HUES48 (cell line): Measurements from ENCODE around the gene TP73.

Source experiments
- H3K27ac ChIP-seq: one replicate; pipeline ENCODE4 v1.7.0; 2013; ENCODE audit warnings: low read depth, low read length, inconsistent platforms
- H3K27me3 ChIP-seq: 2 replicates; pipeline ENCODE4 v1.6.1; 2013; ENCODE audit warnings: mild to moderate bottlenecking, low read length; ENCODE audit not compliant: control insufficient read depth, insufficient read depth
- H3K36me3 ChIP-seq: 2 replicates; pipeline ENCODE4 v1.6.1; 2013; ENCODE audit warnings: low read length; ENCODE audit not compliant: control insufficient read depth, insufficient read depth
- H3K4me1 ChIP-seq: 2 replicates; pipeline ENCODE4 v1.6.1; 2013; ENCODE audit warnings: mild to moderate bottlenecking, low read length; ENCODE audit not compliant: control insufficient read depth, insufficient read depth
- H3K4me3 ChIP-seq: 2 replicates; pipeline ENCODE4 v1.5.1; 2013; ENCODE audit warnings: mild to moderate bottlenecking, low read depth, low read length
- H3K9ac ChIP-seq: 2 replicates; pipeline ENCODE4 v1.6.1; 2013; ENCODE audit warnings: mild to moderate bottlenecking, low read depth, low read length, moderate library complexity
- H3K9me3 ChIP-seq: 2 replicates; pipeline ENCODE4 v1.6.1; 2013; ENCODE audit warnings: low read length; ENCODE audit not compliant: control insufficient read depth, insufficient read depth

TP73 gene

DNA sequence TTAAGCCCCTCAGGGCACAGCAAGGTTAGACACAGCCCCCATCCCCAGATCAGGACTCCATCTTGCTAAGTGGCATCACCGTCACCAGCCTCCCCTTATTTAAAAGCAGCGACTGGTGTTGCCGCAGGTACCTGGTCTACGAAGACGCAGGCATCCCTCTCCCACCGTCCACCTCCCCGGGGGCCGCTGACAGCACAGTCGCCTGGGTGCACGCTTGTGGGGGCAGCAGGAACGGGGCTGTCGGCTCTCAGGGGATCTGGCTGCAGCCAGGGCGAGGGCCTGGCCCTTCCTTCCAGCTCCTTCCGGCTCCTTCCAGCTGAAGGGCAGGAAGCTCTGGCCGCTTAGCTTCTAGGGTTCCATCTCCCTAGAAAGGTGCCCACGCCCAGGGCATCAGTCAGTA, 82.3 kb downstream of the TP73 start:
- Histone ChIP-seq H3K9ac (no peak overlapping the region), H3K9me3 (no peaks in the 10 kb centered on the region), H3K36me3 (peaks cover 40% of the 10 kb centered on the region), H3K4me1 (no peaks in the 10 kb centered on the region; the same call in 1 of the 2 replicates), H3K27ac (no peak overlapping the region), H3K4me3 (no peak overlapping the region), H3K27me3 (no peaks in the 10 kb centered on the region)

DNA sequence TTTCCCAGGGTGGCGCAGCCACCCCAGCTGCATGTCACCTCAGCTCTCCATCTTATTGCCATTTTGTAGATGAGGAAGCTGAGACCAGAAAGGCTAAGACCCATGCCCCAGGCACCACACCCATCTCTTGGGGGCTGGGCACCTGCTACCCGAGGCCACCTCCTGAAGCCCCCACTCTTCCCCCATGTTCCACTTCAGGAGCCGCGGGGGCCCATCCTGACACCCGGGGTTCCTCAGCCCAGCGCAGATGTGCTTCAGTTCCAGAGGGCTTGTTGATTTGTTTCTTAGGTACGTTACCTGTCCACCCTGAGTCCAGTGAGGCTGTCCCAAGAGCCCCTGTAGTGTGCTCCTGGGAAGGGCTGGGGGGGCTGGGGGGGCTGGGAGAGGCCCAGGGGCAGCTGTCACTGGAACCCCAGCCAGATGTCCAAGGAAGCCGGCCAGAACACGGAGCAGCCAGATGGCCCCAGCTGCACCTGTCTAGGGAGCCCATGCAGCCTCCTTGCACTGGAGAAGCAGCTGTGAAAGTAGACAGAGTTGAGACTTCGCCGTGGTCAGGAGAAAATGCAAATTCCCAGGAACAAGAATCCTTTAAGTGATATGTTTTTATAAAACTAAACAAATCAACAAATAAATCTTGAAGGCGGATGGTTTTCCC, 82.8 kb downstream of the TP73 start:
- no peaks in the 10 kb centered on the region for H3K27me3 ChIP-seq
- H3K4me3 ChIP-seq: no peak overlapping the region
- H3K9me3 ChIP-seq: no peaks in the 10 kb centered on the region
- H3K36me3 ChIP-seq: peaks cover 45% of the 10 kb centered on the region
- no peak overlapping the region for H3K9ac ChIP-seq
- H3K27ac ChIP-seq: no peak overlapping the region
- H3K4me1 ChIP-seq: no peaks in the 10 kb centered on the region; the same call in 1 of the 2 replicates

DNA sequence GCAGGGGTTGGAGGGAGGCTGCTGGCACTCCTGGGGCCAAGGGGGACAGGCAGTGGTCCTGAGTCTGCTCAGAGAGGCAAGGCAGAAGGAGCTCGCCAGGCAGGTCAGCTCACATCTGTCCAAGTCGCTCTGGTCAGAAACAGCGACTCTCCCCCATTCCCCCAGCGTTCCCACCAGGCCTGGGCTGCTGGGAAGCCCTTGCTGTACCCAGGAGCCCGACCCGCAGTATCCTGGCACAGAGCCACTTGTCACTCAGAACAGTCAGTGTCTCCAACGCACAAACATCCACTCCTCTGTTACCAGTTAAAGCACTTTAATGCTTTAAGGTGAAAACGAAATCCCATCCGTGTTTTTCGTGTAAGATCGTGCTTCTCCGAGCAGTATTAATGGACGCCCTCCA, 83.4 kb downstream of the TP73 start:
- Histone ChIP-seq H3K27me3 (no peaks in the 10 kb centered on the region), H3K4me1 (no peaks in the 10 kb centered on the region; the same call in 1 of the 2 replicates), H3K9ac (no peak overlapping the region), H3K4me3 (no peak overlapping the region), H3K27ac (no peak overlapping the region), H3K9me3 (no peaks in the 10 kb centered on the region), H3K36me3 (peaks cover 51% of the 10 kb centered on the region)

- Histone ChIP-seq H3K9ac (no peak overlapping the region), H3K27ac (no peak overlapping the region), H3K9me3 (no peaks in the 10 kb centered on the region), H3K4me1 (no peaks in the 10 kb centered on the region; the same call in 1 of the 2 replicates), H3K27me3 (no peaks in the 10 kb centered on the region), H3K4me3 (no peak overlapping the region), H3K36me3 (peaks cover 54% of the 10 kb centered on the region)
Measured at GRCh38 chr1:3736131-3736561, 83.8 kb downstream of the TP73 start.

GRCh38 chr1:3736708-3737107, 84.4 kb downstream of the TP73 start:
- no peak overlapping the region for H3K9ac ChIP-seq
- H3K36me3 ChIP-seq: peaks cover 60% of the 10 kb centered on the region
- H3K9me3 ChIP-seq: no peaks in the 10 kb centered on the region
- H3K27me3 ChIP-seq: no peaks in the 10 kb centered on the region
- no peak overlapping the region for H3K4me3 ChIP-seq
- H3K27ac ChIP-seq: no peak overlapping the region
- no peaks in the 10 kb centered on the region; the same call in 1 of the 2 replicates for H3K4me1 ChIP-seq

GRCh38 chr1:3738943-3739342, 86.6 kb downstream of the TP73 start:
- Histone ChIP-seq H3K27me3 (no peaks in the 10 kb centered on the region), H3K4me3 (no peak overlapping the region), H3K36me3 (peaks cover 77% of the 10 kb centered on the region), H3K9me3 (no peaks in the 10 kb centered on the region), H3K4me1 (no peaks in the 10 kb centered on the region), H3K9ac (no peak overlapping the region), H3K27ac (no peak overlapping the region)

DNA sequence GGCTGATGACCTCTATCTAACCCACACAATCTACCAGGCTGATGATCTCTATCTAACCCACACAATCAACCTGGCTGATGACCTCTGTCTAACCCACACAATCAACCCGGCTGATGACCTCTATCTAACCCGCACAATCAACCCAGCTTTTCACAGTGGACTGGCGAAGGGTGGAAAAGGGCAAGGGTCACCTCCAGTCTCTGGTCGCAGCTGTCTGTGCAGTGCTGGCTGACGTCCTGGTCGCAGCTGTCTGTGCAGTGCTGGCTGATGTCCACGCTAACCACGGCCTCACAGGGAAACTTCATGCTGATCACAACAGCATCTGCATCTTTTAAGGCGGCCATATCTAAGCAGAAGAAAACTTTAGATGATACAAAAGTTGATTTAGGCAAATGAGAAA, 87.7 kb downstream of the TP73 start:
- Histone ChIP-seq H3K4me1 (no peaks in the 10 kb centered on the region), H3K27ac (no peak overlapping the region), H3K27me3 (no peaks in the 10 kb centered on the region), H3K4me3 (no peak overlapping the region), H3K9ac (no peak overlapping the region), H3K9me3 (no peaks in the 10 kb centered on the region), H3K36me3 (peaks cover 80% of the 10 kb centered on the region)

DNA sequence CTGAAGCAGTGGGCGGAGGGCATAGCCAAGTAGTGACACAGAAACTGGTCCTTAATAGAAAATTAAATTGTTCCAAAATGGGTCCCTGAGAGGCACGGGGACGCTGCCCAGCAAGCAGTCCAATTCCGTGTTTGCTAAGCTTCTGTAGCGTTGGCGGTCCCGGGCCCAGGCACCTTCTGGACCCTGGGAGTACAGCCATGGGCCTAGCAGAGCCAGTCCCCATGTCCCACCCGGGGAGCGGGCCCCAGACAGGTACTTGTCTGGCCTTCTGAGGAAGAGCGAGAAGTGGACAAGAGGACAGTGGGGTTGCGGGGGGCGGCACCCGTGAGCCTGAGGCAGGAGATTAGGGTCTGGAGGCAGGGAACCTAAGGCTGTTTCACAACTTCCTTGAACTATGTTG, 88.4 kb downstream of the TP73 start:
- H3K27ac ChIP-seq: no peak overlapping the region
- peaks cover 5% of the 10 kb centered on the region; the same call in 1 of the 2 replicates for H3K4me1 ChIP-seq
- no peak overlapping the region for H3K9ac ChIP-seq
- no peaks in the 10 kb centered on the region for H3K27me3 ChIP-seq
- H3K36me3 ChIP-seq: peaks cover 76% of the 10 kb centered on the region
- no peak overlapping the region for H3K4me3 ChIP-seq
- no peaks in the 10 kb centered on the region for H3K9me3 ChIP-seq

DNA sequence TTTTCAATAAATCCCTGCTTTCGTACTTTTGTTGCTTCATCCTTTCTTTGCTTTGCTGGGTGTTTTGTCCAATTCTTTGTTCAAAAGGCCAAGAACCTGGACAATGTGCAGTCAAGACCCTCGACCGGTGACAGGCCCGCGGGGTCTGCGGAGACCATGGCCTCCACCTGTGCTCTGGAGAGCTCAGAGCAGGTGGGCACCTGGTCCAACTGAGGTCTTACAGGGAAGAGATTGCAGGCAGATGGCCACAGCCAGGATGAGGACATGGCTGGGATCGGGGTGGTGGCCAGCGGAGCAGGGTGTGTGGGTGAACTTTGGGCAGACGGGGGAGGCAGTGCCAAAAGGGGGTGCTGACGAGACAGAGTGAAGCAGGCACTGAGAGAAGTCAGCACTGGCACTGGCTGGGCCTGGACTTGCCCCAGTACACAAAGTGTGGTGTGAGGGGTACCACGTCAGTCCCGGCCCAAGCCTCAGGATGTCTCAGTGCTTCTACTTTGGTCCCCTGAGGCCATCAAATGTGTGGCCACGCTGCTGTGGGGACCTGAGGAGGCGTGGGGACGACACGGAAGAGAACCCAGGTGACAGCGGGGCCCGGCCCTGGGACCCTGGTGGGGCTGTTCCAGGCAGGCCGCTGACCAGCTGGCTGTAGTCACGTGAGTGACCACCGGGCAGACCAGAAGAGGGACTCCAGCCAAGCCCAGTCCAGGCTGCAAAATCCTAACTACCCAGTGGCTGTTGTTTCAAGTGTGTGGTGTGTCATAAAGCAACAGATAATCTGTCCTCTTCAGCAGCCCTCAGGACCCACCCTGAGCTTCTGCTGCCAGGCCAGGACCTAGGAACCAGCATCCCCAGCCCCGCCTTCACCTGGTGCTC, 89.5 kb downstream of the TP73 start:
- Histone ChIP-seq H3K4me3 (no peak overlapping the region), H3K4me1 (peaks cover 11% of the 10 kb centered on the region), H3K9ac (no peak overlapping the region), H3K9me3 (no peaks in the 10 kb centered on the region), H3K27ac (no peak overlapping the region), H3K27me3 (no peaks in the 10 kb centered on the region), H3K36me3 (peaks cover 66% of the 10 kb centered on the region)

DNA sequence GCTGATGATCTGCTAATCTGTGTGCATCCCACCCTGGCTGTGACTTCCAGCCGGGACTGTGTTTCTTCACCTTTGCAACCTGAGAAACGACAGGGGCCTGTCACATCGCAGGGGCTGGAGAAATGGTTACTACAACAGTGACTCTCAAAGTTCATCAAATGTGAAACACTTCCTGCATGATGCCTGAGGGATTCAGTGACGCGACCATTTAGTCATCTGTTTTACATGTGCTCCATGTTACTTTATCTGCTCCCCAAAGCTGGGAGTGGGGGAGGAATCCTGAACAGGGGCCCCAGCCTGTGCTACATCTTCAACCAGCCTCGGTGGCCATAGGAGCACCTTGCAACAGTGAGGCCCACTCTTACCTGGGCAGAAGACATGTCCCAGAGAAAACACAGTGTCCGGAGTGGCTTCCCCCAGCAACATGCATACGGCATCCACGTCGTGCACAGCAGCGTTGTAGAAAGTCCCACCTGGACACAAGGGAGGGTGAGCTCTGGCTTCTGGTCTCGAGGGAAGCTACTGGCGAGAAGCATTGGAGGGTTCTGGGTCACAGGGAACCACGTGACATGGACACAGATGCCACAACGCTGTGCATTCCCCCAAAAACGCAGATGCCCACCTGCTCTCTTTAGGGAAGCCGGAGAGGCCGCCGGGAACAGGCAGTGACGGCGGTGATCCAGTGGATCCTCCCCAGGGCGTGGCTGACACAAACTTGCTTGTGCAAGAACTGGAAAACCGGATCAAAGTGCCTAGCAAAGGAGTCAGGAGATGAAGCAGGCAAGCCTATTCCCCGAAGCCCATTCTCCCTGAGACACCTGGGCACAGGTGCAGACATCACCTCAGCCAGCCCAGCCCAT, 90.4 kb downstream of the TP73 start:
- no peaks in the 10 kb centered on the region for H3K9me3 ChIP-seq
- peaks cover 11% of the 10 kb centered on the region for H3K4me1 ChIP-seq
- H3K9ac ChIP-seq: no peak overlapping the region
- no peaks in the 10 kb centered on the region for H3K27me3 ChIP-seq
- H3K36me3 ChIP-seq: peaks cover 59% of the 10 kb centered on the region
- no peak overlapping the region for H3K27ac ChIP-seq
- no peak overlapping the region for H3K4me3 ChIP-seq
